GM19463 (cell line): ENCODE measurements around the gene SFRP5.

ENCODE experiments used
- ATAC-seq: cut with Tn5 transposase; IDR thresholded peaks from one replicate; pipeline ENCODE4 v1.9.1; 2021; ENCODE audit warnings: mild to moderate bottlenecking, moderate library complexity; ENCODE audit not compliant: unreplicated experiment

SFRP5 gene

GRCh38 chr10:97736902-97737769 is 34.7 kb downstream of the SFRP5 start, which contains the start of gene ZFYVE27:
Gene ZFYVE27 (plus strand): TSS chr10:97737128. CDS start chr10:97738478, 1,350 bp downstream.
- peak; percentile 77 for ATAC-seq

GRCh38 chr10:97736403-97736901 is 35.3 kb downstream of the SFRP5 start:
- ATAC-seq, result peak; percentile 16

- no peak for ATAC-seq
Observed at GRCh38 chr10:97734021-97734420, 37.8 kb downstream of the SFRP5 start.

GRCh38 chr10:97733256-97733655 is 38.5 kb downstream of the SFRP5 start:
- no peak for ATAC-seq

GRCh38 chr10:97732052-97732359 is 39.8 kb downstream of the SFRP5 start:
- no peak for ATAC-seq

- no peak for ATAC-seq
Observed at GRCh38 chr10:97731346-97732051, 40.3 kb downstream of the SFRP5 start.

GRCh38 chr10:97729014-97729413 is 42.8 kb downstream of the SFRP5 start:
- ATAC-seq, result no peak

GRCh38 chr10:97726636-97727178 is 45.1 kb downstream of the SFRP5 start:
- no peak for ATAC-seq

GRCh38 chr10:97724341-97724941 is 47.4 kb downstream of the SFRP5 start:
- no peak for ATAC-seq

GRCh38 chr10:97723001-97723400 is 48.8 kb downstream of the SFRP5 start:
- ATAC-seq, result no peak

GRCh38 chr10:97721871-97722780 is 49.7 kb downstream of the SFRP5 start:
- ATAC-seq, result no peak

- ATAC-seq, result no peak
Observed at GRCh38 chr10:97719602-97720001, 52.2 kb downstream of the SFRP5 start.

GRCh38 chr10:97718659-97719142 is 53.1 kb downstream of the SFRP5 start:
- no peak for ATAC-seq

- no peak for ATAC-seq
Observed at GRCh38 chr10:97718178-97718577, 53.6 kb downstream of the SFRP5 start.

GRCh38 chr10:97717627-97718026 is 54.2 kb downstream of the SFRP5 start:
- no peak for ATAC-seq
